K562 treated with DMSO at 1 percent for 24 hours (cell line): ENCODE results near the gene PRMT1. TPM values are rescaled to one million over a fixed set of nuclear protein-coding genes. Genes with fewer than 3 reads are reported as not detected.

ENCODE experiments used
- total RNA-seq: library from RNA; unstranded; fragments of 300-600 nt; gene quantifications from 2 replicates; pipeline ENCODE4 v1.2.3, GENCODE V29; 2022; ENCODE audit warnings: low read depth; ENCODE audit not compliant: insufficient read depth

PRMT1 gene
- total RNA-seq, result 183 and 212 TPM in 2 replicates

DNA sequence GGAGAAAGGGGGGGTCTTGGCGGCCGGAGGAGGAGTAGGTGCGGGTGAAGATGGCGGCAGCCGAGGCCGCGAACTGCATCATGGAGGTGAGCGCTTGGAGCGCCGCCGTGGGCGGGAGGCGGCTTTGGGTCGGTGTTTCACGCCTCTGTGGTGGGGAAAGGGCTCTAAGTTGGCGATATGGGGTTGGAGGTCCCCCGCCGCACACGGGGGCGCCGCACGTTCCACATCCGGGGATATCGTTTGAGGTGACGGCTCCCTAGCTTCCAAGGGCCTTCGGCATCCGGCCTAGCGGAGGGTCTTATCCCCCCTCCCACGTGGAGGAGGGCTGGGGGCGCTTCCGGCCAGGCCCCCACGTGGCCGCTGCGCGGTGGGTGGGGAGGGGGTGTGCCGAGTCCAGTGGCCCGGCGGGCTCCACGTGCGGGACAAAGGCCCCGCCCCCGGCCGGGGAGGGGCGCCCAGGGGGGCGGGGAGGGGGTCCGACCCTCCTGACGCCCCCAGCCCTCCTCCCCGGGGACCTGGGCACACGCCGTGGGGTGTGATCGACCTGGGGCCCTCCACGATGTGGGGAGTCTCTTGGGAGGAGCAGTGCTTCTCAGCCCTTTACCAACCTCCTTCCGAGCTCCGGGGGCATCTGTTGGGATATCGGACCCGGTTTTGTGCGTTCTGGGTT is at the start of gene PRMT1:
PRMT1 (plus strand) TSS at position 41 of the 670 bp plus-strand sequence; CDS start at position 51, 10 bp downstream.

DNA sequence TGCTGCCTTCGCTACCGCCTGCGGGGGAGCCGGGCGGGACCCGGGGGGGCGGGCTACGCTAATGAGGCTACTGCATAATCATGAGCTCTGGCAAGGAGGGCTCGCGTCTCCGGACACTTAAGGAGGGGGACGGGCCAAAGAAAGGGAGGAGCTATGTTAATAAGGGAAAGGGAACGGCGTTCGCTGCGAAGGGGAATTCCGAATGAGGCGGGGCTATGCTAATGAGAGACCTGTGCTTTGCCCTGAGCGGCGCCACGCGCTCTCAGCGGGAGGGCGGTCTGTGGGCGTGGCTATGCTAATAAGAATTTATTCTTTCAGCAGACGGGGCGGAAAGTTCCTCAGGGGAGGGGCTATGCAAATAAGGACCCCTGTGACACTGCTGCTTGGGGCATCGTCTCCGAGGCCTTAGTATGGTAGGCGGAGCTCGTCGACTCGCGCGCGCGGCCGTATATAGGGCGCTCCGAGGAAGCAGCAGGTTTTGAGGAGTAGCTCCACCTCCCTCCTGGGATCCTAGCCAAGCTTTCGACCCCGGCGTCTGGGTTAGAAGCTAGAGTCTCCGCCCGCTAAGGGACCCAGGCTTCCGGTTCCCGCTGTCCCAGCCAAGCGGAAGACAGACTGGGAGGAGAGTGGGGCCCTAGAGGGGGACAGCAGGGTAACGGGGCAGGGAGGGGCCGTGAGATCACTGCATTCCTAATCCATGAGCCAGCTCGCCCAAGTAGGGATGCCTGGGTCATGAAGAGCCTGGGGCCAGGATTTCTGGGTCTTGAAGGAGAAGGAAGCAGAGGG is 36.8 kb upstream of the PRMT1 start, which contains the start of gene RRAS:
RRAS (minus strand) TSS at position 31 of the 786 bp plus-strand sequence. CDS start 45 bp downstream, outside the sequence.

DNA sequence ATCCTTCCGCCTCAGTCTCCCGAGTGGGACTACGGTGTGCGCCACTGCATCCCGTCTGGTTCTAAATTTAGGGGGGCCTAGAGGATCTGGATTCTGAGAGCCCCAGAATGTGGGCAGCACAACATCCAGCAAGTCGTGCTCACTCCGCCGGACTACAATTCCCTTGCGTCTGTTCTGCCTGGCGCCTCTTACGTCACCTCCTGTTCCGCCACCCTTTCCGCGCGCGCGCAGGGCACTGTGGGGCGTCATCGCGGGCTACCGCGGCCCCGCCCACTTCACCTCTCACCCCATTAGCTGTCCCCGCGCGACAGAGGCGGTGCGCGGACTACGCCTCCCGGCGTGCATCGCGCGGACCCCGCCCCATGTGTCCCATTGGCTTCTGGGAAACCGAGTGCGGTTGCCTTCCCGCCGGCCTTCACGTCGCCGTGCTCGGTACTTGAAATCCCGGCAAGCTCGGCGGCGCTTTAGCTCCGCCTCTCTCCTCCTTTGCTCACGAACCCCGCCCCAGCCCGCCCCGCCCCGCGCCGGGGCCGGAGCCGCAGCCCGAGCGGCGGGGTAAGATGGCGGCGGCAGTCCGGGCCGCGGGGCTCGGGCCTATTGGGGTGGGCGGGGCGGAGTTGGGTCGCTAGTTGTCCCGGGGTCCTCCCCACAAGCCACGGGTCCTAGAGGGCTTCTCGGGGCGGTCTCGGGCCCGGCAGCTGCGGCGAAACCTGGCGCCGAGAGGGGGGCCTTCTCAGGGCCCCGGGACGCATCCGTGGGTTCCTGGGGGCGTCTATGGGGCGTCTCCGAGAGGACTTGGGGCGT is 35.2 kb upstream of the PRMT1 start, which contains the start of gene SCAF1:
SCAF1 (plus strand) TSS at position 522 of the 804 bp plus-strand sequence. CDS start 2,818 bp downstream, outside the sequence.

DNA sequence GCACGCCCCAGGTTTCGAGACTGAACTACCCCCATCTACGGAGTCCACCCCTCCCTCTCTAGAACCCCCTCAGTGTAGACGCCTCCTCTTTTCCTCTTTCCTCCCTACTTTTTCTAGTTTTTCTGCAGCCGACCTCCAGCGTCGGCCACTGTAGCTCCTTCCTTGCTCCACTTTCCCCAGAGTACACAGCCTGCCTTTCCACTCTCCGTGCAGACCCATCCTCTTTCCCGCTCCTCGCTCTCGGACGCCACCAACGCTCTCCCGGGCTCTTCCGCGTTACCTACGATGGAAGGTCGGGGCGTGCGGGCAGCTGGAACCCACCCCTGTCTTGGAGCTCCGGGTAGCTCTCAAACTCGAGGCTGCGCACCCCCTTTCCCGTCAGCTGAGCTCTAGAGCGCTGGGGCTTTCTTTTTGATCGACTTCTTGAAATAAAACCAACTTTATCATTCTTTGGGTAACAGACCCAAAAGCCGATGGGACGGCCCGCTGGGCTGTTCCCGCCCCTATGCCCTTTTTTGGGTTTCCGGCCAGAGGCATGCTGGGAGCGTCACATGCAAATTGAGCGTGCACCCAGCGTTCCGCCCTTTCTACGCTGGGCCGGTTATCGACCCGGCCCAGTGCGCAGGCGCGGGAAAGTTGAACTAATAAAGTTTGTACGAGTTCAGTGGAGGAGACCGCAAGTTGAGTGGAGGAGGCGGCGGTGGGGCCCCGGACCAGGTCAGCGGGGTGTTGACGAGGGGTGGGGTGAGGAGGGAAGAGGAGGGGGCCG is 11.5 kb upstream of the PRMT1 start, which contains the start of the genes BCL2L12 and IRF3:
BCL2L12 (plus strand) TSS at position 583 of the 769 bp plus-strand sequence. CDS start 760 bp downstream, outside the sequence.
IRF3 (minus strand) TSS at position 507 of the 769 bp plus-strand sequence. CDS start 1,019 bp downstream, outside the sequence.

DNA sequence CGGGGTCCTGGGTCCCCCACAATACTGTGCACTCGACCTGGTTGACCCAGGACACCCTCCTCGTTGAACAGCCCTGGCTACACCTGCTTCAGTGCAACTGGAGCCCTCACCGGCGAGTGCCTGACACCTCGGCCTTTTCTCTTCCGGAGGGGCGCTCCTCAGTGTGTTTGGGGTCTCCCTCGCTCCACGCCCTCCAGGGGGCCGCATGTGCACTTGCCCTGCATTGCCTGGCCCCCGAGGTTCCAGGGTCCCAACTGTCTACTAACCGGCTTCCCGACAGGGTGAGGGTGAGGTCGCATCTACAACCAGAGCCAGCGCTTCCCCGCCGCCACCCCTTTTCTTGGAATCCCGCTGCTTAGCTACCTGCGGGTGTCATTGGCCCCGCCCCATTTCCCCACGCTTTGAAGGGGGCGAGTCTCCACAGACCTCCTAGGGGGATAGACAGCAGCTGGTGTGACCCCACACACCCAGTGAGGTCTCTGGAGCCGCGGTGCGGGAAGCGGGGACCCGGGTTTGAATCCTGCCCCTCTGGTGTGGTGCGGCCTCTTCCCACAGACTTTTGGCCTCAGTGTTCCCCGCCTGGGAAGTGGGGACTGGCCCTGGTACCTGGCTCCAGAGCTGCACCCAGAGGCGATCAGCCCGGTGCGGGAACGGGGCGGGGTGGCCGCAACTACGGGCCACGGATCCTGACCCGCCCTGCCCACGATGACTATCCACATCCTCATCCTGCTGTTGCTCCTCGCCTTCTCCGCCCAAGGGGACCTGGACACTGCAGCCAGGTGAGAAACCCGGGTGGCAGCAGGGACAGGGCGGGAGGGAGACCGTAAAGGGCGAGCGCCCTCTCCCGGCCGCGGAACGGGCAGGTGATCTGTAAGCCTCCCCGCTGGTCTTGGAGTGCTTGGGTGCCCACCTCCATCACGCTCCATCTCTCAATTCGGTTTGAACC is 12.3 kb downstream of the PRMT1 start, which contains the start of gene ADM5:
ADM5 (plus strand) TSS at position 462 of the 946 bp plus-strand sequence; CDS start at position 706, 244 bp downstream.

DNA sequence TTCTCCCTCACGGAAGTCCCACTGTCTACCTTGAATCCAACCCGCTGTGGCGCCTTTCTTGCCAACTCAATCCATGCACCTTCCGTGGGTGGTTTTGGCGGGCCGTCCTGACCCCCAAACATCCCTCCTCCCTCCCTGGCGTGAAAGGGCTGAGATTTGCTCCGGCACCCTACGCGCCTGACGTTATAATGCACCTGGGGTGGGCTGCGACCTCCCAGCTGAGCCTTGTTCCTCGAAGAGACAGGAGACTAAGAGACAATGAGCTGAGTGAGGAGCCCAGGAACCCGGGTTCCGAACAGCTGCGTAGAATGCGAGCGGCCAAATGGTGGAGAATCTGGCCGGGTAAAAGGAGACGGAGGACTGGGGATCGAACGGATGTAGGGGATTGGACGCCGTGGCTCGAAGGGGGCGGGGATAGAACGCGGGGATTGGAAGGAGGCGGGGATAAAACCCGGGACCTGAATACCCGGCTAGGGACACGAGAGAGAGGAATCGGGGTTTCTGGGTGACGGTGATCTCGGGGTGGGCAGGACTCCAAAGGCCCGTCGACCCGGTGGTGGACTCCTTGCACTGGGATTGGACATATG is 13.7 kb downstream of the PRMT1 start, which contains the start of gene CPT1C:
CPT1C (plus strand) TSS at position 461 of the 587 bp plus-strand sequence. CDS start 1,137 bp downstream, outside the sequence.

Other genes starting within 250 kb of the PRMT1 start
- gene SLC17A7, start 235.7 kb upstream of the PRMT1 start, total RNA-seq, result 13.7 and 13.9 TPM in 2 replicates
- gene PIH1D1, start 225.5 kb upstream of the PRMT1 start, total RNA-seq, result 161 and 190 TPM in 2 replicates
- 39.6 and 44.0 TPM in 2 replicates for gene ALDH16A1, start 224.0 kb upstream of the PRMT1 start, total RNA-seq
- 14.1 and 27.0 TPM in 2 replicates for gene FLT3LG, start 203.1 kb upstream of the PRMT1 start, total RNA-seq
- 8,520 and 8,538 TPM in 2 replicates for gene RPL13A, start 189.7 kb upstream of the PRMT1 start, total RNA-seq
- gene RPS11, start 180.8 kb upstream of the PRMT1 start, total RNA-seq, result 6,778 and 6,779 TPM in 2 replicates
- 9.5 and 12.6 TPM in 2 replicates for gene FCGRT, start 164.6 kb upstream of the PRMT1 start, total RNA-seq
- 7.0 and 7.2 TPM in 2 replicates for gene RCN3, start 149.3 kb upstream of the PRMT1 start, total RNA-seq
- 389 and 390 TPM in 2 replicates for gene NOSIP, start 96.7 kb upstream of the PRMT1 start, total RNA-seq
- gene PRRG2, start 96.0 kb upstream of the PRMT1 start, total RNA-seq, result 0.47 and 0.51 TPM in 2 replicates
- 18.3 and 18.5 TPM in 2 replicates for gene PRR12, start 86.1 kb upstream of the PRMT1 start, total RNA-seq
- 42.8 and 46.4 TPM in 2 replicates for gene RRAS, start 37.1 kb upstream of the PRMT1 start, total RNA-seq
- gene SCAF1, start 35.1 kb upstream of the PRMT1 start, total RNA-seq, result 76.9 and 81.6 TPM in 2 replicates
- 116 and 131 TPM in 2 replicates for gene IRF3, start 11.4 kb upstream of the PRMT1 start, total RNA-seq
- gene BCL2L12, start 11.3 kb upstream of the PRMT1 start, total RNA-seq, result 269 and 286 TPM in 2 replicates
- gene ADM5, start 12.3 kb downstream of the PRMT1 start, total RNA-seq, result 9.0 and 9.7 TPM in 2 replicates
- 7.8 and 8.0 TPM in 2 replicates for gene CPT1C, start 13.8 kb downstream of the PRMT1 start, total RNA-seq
- gene TSKS, start 86.0 kb downstream of the PRMT1 start, total RNA-seq, result 5.6 and 8.6 TPM in 2 replicates
- 168 and 176 TPM in 2 replicates for gene AP2A1, start 89.7 kb downstream of the PRMT1 start, total RNA-seq
- gene FUZ, start 136.0 kb downstream of the PRMT1 start, total RNA-seq, result 6.3 and 14.1 TPM in 2 replicates
- 94.0 and 104 TPM in 2 replicates for gene MED25, start 141.0 kb downstream of the PRMT1 start, total RNA-seq
- gene PTOV1, start 173.9 kb downstream of the PRMT1 start, total RNA-seq, result 217 and 237 TPM in 2 replicates
- gene PNKP, start 190.3 kb downstream of the PRMT1 start, total RNA-seq, result 66.3 and 78.1 TPM in 2 replicates
- gene AKT1S1, start 200.1 kb downstream of the PRMT1 start, total RNA-seq, result 52.6 and 60.0 TPM in 2 replicates
- 17.9 and 21.2 TPM in 2 replicates for gene TBC1D17, start 200.4 kb downstream of the PRMT1 start, total RNA-seq
- 3.1 and 4.1 TPM in 2 replicates for gene IL4I1, start 219.6 kb downstream of the PRMT1 start, total RNA-seq